ENCODE data around the gene PLEKHB1.

- TF ChIP-seq POLR2AphosphoS5 (IDR thresholded peaks at IDR 0.05) (no peak), POLR2A (IDR thresholded peaks at IDR 0.05) (no peak), EP300 (IDR thresholded peaks at IDR 0.05) (no peak), CTCF (IDR thresholded peaks at IDR 0.05) (no peak)
Measured at GRCh38 chr11:73652046-73652730, 5.8 kb downstream of the PLEKHB1 start.
